Activated T-cell treated with anti-CD3 and anti-CD28 coated beads for 4 hours (primary cell): ENCODE measurements around the gene ZNF440.
A peak's percentile ranks its signal among the peaks of the same experiment; 100 is the strongest.
"Not testable (repeated sequence)": the region's sequence is repeated elsewhere in the genome, so short reads cannot be mapped to it uniquely, and the experiment has no call there.

ENCODE experiments used
- DNase-seq: peaks from one replicate; pipeline ENCODE4 v3.0.0-alpha.2; 2020

ZNF440 gene

GRCh38 chr19:11814029-11814699, at the start of gene ZNF440:
ZNF440 (plus strand) TSS chr19:11814273; CDS start chr19:11814448, 175 bp downstream.
- peak; percentile 75 for DNase-seq

DNA sequence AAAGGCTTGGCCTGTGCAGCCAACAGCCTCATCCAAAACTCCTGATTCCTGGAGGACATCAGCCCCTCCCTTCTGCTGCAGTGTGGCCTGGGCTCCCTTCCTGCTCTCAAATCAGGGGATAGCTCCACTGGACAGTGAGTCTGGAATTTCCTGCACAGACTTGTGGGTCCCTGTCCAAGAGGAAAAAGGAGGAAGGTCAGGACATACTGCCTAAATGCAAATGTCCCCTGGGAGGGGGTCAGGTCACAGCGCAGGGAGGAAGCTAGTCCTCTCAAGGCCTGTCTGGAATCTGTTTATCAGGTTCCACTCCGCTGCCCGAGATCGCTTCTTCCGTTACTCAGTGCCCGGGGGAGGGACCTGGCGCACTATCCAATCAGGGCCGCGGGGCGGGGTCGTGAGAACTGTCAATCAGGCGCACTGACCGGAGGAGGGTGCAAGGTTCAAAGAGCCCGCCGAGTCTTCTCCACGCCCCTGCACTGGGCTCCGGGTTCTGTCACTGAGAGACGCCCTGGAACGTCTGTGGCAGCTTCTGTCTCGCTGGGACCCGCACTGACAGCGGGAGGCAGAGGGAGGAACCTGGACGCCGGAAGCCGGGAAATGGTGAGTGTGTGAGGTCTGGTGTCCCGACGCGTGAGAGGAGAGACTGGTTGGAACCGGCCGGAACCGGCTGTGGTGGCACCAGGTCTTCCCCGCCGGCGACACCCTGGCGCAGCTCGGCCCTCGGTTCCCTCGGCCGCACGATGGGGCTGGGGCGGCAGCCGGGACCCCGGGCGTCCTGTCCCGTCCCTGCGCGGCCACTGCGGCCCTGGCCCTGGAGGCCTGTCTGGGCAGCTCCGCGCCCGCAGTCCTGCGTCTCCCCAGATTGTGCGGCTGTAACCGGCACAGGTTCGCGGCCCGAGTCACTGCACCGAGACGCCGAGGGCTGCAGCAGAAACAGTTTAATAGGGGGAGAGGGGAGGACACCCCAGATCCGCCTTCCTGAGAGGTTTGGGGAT, 47.2 kb upstream of the ZNF440 start, which contains the start of gene ZNF441:
TSS of gene ZNF441 (plus strand) at position 404 of the 995 bp plus-strand sequence. CDS start at position 598, 194 bp downstream.
- DNase-seq = peak; percentile 89

DNA sequence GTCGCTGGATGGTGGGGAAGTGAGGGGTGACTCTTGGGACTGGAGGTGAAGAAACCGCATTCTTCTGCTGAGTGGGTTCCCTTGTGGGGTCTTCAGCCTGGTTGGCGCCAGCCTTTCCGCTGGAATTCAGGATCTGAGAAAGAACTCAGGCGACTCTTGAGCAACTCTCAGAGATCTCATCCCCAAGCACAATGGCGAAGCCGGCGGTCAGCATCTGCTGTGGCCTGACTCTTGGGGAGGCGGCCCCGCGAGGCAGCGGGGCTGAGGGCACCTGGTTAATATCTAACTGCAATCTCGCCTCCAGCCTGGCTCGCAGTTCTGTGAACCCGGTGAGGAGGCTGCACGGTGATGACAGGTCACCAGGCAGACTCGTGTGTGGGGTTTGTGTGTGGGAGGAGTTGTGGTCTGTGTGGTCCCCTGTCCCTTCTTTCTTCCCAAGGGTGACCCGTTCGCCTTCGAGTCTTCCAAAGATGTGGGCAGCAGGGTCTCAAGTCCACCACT, 46.4 kb upstream of the ZNF440 start:
- DNase-seq = no peak

DNA sequence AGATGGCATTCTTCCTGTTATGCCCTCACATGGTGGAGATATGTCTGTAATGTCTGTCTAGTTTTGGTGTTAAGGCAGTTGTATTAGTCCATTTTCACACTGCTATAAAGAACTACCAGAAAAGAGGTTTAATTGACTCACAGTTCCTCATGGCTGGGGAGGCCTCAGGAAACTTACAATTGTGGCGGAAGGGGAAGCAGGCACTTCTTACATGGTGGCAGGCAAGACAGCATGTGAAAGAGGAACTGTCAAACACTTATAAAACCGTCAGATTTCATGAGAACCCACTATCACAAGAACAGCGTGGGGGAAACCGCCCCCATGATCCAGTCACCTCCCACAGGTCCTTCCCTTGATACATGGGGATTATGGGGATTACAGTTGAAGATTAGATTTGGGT, 44.1 kb upstream of the ZNF440 start:
- no peak for DNase-seq

DNA sequence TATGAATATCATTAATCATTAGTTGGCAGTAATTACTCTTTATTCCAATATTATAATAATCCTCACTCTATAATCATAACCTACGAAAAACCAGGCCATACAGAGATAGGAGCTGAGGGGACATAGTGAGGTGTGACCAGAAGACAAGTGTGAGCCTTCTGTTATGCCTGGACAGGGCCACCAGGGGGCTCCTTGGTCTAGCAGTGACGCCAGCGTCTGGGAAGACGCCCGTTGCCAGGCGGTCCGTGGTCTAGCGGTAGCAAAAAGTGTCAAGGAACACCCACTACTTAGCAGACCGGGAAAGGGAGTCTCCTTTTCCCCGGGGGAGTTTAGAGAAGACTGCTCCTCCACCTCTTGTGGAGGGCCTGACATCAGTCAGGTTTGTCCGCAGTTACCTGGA, 42.6 kb upstream of the ZNF440 start:
- DNase-seq = not testable (repeated sequence)

- DNase-seq = not testable (repeated sequence)
Observed at GRCh38 chr19:11776669-11777068, 37.4 kb upstream of the ZNF440 start.

- no peak for DNase-seq
Observed at GRCh38 chr19:11780431-11781020, 33.5 kb upstream of the ZNF440 start.

- DNase-seq = no peak
Observed at GRCh38 chr19:11781295-11782057, 32.6 kb upstream of the ZNF440 start.

DNA sequence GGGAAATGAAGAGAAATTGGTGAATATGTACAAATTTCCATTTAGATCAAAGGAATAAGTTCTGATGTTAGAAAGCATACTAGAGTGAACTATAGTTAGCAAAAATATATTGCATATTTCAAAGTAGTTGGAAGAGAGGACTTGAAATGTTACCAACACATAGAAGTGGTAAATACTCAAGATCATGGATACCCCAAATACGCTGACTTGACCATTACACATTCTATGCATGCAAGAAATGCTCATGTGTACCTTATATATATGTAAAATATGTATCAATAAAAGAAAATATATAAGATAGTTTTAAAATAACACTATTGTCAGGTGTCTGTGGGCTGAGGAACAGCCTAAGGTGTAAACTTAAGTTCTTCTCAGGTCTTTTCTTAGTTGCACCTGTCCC, 30.3 kb upstream of the ZNF440 start:
- DNase-seq = no peak

- DNase-seq = no peak
Observed at GRCh38 chr19:11784356-11784755, 29.7 kb upstream of the ZNF440 start.

DNA sequence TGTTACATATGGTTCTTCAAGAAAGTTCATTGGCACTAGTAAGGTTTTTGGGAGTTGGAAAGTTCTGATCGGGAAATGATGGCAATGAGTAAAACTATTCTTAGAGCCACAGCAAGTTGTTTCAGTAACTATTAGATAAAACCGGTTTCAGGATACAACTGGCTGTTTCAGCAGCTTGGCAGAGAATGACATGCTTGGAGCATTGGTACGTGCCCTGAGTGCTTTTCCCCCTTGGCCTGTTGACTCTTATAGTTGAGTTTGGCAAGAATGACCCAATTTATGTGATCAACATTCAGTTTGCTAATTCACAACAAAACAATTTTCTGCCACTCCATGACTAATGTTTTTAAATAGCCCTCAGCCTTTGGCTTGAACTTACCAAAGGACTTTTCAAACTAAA, 26.5 kb upstream of the ZNF440 start:
- no peak for DNase-seq

DNA sequence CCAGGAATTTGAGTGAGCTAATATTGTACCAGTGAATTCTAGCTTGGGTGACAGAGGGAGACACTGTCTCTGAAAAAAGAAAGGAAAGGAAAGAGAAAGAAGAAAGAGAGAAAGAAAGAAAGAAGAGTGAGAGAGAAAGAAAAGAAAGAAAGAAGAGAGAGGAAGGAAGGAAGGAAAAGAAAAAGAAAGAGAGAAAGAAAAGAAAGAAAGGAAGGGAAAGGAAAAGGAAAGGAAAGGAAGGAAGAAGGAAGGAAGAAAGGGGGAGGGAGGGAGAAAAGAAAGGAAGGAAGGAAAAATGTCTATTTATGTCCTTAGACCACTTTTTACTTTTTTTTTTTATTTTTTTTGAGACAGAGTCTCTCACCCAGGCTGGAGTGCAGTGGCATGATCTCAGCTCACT, 21.1 kb upstream of the ZNF440 start:
- DNase-seq = no peak

DNA sequence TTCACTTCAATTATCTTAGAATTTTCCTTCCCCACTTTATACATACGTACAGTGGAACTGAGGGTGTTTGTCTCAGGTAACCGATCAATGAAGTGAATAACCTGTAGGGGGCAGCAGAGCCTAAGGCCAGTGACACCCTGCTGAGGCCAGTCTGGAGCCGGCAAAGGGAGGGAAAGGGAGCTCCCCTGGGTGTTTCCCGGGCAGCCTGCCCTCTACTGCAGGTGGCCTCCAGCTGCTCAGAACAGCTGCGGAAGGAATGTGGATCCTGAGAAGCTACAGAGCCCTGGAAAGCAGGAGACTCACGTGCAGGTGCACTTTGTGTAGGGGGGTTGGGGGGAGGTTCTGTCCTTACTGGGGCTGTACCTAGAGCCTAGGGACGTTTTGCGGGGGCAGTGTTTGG, 16.6 kb upstream of the ZNF440 start:
- DNase-seq = peak; percentile 70

- peak; percentile 82 for DNase-seq
Observed at GRCh38 chr19:11798391-11799330, 15.4 kb upstream of the ZNF440 start, which contains the start of gene ZNF491. ZNF491 (plus strand) TSS chr19:11798523; CDS start chr19:11805954, 7,431 bp downstream.

DNA sequence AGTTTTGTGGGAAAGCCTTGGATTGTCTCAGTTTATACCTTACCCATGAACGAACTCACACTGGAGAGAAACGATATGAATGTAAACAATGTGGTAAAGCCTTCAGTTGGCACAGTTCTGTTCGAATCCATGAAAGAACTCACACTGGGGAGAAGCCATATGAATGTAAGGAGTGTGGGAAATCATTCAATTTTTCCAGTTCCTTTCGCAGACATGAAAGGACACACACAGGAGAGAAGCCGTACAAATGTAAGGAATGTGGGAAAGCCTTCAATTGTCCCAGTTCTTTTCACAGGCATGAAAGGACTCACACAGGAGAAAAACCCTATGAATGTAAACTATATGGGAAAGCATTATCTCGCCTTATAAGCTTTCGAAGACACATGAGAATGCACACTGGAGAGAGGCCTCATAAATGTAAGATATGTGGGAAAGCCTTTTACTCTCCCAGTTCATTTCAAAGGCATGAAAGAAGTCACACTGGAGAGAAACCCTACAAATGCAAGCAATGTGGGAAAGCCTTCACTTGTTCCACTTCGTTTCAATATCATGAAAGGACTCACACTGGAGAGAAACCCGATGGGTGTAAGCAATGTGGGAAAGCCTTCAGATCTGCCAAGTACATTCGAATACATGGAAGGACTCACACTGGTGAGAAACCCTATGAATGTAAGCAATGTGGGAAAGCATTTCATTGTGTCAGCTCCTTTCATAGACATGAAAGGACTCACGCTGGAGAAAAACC, 7.5 kb upstream of the ZNF440 start:
- no peak for DNase-seq

GRCh38 chr19:11807099-11807380, 7.0 kb upstream of the ZNF440 start:
- DNase-seq = no peak

GRCh38 chr19:11813703-11814028, 407 bp upstream of the ZNF440 start:
- DNase-seq = no peak

GRCh38 chr19:11814700-11815035, 595 bp downstream of the ZNF440 start:
- DNase-seq = no peak

DNA sequence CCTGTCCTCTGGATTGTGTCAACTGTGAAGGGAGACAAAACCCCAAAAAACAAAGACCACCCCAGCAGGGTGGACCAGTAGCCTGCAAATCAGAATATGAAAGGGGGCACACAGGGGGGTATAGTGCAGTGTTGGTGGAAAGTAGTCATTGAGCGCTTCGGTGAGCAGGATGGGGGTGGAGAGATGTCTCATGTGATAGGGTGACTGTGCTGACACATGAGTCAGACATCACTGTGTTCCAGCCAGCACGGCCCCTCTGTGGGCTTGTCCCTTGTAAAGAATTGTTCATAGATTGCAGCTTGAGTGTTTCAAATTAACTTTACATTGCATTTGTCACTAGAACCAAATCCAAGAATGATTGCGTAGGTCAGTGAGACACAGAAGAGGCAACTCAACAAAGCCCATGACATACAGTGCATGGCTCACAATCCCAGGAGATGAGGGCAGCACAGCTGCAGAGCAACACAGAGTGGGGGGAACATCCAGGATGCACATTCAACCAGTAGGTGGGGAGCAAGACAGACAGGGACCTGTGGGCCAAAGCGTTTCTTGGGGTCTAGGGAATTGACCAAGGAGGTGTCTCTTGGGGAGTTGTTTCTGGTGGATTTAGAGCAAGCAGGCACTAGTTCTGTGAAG, 7.5 kb downstream of the ZNF440 start:
- DNase-seq = no peak
